ENCODE results near the gene PYROXD2.

- TF ChIP-seq EGR1 (IDR thresholded peaks at IDR 0.05) (no peak), CEBPB (IDR thresholded peaks at IDR 0.05) (no peak), MAX (IDR thresholded peaks at IDR 0.05) (no peak), TCF12 (IDR thresholded peaks at IDR 0.05; ENCODE audit: low read depth) (no peak)
Measured at GRCh38 chr10:98450618-98451017, 35.6 kb upstream of the PYROXD2 start.
